HG03521 (cell line): ENCODE data around the gene CREB3L2.
"Not testable (repeated sequence)": the region's sequence is repeated elsewhere in the genome, so short reads cannot be mapped to it uniquely, and the experiment has no call there.

Experiments used
- ATAC-seq: cut with Tn5 transposase; IDR thresholded peaks from one replicate; pipeline ENCODE4 v1.9.1; 2021; ENCODE audit warnings: mild to moderate bottlenecking, moderate library complexity; ENCODE audit not compliant: unreplicated experiment

CREB3L2 gene

DNA sequence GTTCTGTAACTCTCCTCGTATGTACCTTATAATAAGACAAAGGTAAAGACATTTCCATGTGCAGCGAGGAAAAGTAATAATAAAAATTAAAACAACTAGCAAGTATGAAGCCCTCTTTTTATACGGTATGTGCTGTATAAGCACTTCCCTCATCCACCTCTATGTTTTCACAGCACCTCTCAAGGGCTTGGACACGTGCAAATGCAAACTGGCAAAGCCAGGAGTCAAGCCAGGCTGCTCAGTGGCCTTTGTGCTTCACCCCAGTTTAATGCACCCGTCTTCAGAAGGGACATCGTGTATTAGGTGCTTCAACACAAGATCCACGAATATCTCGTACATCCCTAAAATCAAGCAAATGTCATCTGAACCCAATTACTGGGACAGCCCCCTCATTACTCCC is 153.8 kb downstream of the CREB3L2 start:
- no peak for ATAC-seq

- ATAC-seq, result no peak
These were observed 154.3 kb downstream of the CREB3L2 start for GRCh38 chr7:137847568-137848050.

GRCh38 chr7:137846827-137847567 is 154.9 kb downstream of the CREB3L2 start, which contains the start of gene DGKI:
Gene DGKI (minus strand): TSS chr7:137846974.
- peak; percentile 25 for ATAC-seq

- ATAC-seq, result peak; percentile 33
These were observed 155.4 kb downstream of the CREB3L2 start for GRCh38 chr7:137846549-137846826.

- ATAC-seq, result no peak
These were observed 157.0 kb downstream of the CREB3L2 start for GRCh38 chr7:137844677-137845425.

DNA sequence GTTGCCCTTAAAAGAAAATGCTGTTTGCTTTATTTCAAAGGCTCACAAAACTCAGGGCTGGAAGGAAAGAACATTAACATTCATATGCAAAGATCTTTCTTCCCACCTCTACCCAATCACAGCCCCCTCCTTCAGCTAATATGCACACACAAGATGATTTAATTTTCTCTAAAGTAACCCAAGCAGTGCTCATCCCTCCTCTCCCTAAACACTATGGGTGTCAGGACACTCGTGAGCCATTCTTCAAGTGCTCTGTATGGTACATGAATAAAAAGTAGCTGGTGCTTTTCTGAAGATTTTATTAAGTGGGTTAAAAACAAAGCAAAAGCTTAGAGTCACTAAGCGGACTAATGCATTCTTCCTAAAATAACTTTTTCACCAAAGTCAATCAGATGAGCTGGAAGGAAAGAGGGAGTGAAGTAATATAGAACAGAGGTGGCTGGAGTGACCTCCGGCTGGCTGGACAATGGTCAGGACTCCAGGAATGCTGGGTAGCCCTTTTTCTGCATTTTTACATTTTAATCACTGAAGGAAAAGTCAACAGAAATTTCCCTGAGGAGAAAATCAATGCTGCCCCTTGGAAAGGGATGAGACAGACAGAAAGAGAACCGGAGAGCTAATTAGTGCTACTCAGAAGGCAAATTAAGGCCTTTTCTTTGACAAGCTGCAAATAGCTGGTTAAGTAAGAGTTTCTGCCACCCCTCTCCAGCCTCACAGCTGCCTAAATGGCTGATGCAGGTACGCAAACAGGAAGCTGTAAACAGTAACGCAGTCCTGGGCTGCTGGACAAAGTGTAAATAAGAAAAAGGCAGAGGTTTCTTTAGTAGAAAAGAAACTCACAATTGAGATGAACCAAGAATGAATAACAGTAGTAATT is 161.7 kb downstream of the CREB3L2 start:
- ATAC-seq, result no peak

DNA sequence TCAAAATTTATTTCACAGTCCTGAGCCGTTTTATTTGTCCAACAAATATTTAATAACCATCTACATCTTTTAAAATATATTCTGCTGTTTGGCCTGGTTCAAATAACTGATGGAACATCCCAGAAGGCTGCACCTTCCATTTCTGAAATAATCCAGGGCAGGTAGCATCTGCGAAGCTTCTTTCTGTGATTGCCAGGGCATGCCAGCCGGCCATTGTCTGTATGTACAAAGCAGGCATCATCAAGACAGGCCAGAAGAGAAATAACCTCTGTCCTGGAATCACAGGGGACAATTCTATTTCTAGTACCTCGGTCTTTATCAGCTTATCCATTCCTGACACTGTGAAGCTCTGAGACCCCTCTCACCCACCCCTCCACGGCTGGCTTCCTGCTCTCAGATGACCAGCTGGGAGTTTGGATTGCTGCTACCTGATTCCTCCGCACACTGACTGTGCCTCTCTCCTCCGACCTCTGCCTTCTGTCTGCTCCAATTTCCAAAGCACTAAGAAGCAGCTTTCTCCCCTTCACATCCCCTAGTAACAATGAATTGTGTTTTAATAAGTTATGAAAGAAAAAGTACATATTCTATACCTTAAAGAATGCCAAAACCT is 163.1 kb downstream of the CREB3L2 start:
- ATAC-seq, result no peak

GRCh38 chr7:137836541-137836940 is 165.3 kb downstream of the CREB3L2 start:
- ATAC-seq, result no peak

- ATAC-seq, result no peak
These were observed 165.8 kb downstream of the CREB3L2 start for GRCh38 chr7:137836113-137836509.

DNA sequence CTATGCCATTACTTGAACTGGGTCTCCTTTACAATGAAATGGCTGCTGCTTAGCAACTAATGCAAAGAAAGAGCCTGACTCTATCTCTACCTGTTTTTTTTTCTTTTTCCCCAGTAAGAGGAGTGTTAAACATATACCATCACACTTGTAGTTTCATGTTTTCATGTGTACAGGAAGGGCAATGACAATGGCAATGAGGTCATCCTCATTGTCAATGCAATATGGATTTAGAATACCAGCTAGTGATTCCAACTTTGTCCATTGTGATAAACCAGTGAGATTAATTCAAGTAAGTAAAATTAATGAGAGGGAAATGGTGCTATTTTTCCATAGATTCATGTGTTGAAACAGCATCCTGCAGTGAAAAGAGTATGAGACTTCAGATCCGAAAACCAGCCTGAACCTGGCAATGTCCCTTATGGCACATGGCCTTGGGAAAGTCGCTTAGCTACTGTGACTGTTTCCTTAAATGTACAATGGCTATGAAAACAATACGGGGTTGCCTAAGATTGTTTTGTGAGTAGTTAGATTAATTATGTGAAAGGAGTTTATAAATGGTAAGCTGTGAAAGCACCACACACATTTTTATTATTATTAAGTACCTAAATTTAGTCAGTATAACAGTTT is 166.3 kb downstream of the CREB3L2 start:
- ATAC-seq, result no peak

GRCh38 chr7:137834552-137834951 is 167.3 kb downstream of the CREB3L2 start:
- no peak for ATAC-seq

GRCh38 chr7:137832990-137833389 is 168.9 kb downstream of the CREB3L2 start:
- not testable (repeated sequence) for ATAC-seq

- no peak for ATAC-seq
These were observed 169.5 kb downstream of the CREB3L2 start for GRCh38 chr7:137832382-137832781.

- ATAC-seq, result not testable (repeated sequence)
These were observed 170.3 kb downstream of the CREB3L2 start for GRCh38 chr7:137831555-137831954.

GRCh38 chr7:137829337-137829992 is 172.4 kb downstream of the CREB3L2 start:
- no peak for ATAC-seq

GRCh38 chr7:137828456-137828855 is 173.4 kb downstream of the CREB3L2 start:
- no peak for ATAC-seq

DNA sequence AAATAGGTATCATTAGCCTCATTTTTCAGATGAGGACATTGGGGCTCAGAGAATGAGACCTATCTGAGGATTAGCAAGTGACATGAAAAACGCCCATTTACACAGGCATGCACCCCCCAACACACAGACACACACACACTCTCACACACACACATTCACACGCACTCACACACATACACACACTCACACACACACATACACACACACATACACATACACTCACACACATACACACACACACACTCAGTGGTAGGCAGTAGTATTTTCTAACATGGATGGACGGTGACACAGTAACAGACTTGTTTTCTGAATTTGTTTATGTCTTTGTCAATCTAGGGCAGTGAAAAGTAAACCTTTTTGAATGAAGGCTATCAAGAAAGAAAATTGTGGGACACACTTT is 176.4 kb downstream of the CREB3L2 start:
- no peak for ATAC-seq
